GM21737 (cell line): ENCODE measurements around the gene IL3RA.

Experiments
- ATAC-seq: cut with Tn5 transposase; IDR thresholded peaks from one replicate; pipeline ENCODE4 v1.9.1; 2021; ENCODE audit warnings: mild to moderate bottlenecking, moderate library complexity; ENCODE audit not compliant: unreplicated experiment

The IL3RA gene

DNA sequence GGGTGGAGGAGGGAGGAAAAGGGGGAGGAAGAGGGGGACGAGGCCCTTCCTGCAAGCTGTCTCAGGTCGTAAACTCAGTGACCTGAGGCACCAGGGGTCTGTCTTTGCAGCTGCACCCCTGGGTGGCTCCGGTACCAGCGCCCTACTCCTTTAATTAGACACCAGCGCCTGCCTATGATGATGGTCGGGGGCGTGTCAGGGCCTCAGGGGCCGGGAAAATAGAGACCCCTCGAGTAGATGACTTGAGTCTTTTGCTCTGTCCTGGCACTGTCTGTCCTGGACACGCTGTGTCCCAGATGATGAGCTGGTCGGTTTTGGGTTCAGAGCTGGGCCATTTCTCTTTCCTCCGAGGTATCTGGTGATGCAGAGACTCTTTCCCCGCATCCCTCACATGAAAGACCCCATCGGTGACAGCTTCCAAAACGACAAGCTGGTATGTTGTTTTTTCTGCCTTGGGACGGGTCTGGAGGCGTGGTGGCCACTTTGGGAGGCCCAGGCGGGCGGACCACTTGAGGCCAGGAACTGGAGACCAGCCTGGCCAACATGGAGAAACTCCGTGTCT is 44.2 kb downstream of the IL3RA start:
- ATAC-seq, result no peak

DNA sequence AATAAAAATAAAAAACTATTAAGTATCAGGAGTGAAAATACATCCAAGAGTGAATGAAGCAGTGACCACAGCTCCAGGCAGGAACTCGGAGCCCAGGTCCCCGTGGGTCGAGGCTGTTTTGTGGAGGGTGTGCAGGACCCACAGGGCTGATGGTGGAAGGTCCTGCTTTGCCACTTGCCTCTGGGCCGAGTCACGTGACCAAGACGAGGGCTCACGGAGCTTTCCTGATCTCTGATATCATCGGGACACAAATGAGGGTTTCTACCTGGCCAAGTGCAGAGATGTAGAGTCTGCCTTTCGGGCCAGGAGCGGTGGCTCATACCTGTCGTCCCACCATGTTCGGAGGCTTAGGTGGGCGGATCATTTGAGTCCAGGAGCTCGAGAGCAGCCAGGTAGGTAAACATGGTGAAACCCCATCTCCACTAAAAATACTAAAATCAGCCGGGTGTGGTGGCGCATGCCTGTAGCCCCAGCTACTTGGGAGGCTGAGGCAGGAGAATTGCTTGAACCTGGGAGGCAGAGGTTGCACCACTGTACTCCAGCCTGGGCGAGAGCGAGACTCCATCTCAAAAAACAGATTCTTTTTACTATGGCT is 48.2 kb downstream of the IL3RA start:
- ATAC-seq, result no peak

DNA sequence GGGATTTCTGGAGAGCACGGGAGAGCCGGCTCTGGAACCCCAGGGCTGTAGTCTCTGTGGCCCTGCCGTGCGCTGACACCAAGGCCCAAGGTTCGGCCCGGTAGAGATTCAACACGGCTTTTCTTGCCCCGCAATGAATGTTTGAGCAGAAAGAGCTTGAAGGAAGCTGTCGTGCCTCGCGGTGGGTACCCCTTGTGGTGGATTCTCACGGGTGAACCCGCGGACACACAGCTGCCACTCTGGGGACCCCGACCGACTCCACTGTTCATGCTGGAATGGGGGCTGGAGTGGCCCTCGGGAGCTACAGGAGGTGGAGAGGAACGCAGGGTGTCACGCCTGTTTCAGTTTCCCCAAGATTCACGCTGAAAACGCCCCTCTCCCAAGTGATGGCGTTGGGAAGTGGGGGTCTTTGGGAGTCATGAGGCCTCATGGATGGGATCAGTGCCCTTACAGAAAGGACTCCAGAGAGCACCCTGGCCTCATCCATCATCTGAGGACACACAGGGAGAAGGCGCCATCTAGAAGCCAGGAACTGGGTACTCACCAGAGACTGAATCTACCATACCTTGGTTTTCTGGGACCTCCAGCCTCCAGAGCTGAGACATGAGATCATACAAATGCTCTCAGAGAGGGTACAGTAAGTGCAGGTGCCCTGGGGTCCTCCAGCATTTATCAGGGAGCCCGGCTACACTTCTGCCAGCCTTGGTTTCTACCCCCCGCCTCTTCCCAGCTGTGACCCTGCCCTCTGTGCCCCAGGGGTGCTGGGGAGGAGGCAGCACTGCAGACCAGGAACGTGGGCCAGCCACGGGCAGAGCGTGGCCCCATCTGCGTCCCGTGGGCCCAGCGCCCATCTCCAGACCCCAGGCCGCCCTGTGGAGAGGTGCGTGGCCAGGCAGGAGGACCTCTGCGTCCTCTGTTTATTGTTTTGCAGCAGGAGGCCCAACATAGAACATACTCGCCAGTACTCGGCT is 49.0 kb downstream of the IL3RA start:
- ATAC-seq, result no peak

DNA sequence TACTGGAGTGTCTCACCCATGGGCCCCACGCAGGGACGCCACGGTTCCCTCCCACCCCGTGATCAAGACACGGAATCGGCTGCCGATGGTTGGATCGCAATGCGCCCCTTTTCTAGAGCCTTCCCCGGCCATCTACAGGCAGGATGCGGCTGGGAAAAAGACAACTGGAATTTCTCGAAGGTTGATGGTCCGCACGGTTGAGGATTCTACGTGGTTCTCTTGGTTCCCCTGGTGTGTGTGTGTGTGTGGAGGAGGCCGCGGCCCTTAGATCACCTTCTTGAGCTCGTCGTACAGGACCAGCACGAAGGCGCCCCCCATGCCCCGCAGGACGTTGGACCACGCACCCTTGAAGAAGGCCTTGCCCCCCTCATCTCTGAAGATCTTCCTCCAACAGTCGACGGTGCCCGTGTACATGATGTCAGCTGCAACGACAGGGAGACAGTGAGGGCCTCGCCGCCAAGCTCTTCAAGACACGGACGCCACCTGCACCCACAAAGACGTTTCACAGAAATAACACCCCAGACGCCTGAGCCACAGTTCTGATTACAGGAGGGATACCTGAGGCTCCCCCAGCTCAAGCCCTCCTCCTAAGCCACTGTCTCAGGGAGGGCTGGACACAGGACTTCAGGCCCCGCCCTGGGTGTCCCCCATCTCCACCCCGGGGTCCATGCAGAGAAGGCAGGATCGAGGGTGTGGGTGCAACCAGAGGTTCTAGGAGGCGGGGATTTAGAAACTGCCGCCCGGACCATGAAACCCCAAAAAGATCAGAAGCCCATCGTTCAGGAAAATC is 49.9 kb downstream of the IL3RA start:
- no peak for ATAC-seq

DNA sequence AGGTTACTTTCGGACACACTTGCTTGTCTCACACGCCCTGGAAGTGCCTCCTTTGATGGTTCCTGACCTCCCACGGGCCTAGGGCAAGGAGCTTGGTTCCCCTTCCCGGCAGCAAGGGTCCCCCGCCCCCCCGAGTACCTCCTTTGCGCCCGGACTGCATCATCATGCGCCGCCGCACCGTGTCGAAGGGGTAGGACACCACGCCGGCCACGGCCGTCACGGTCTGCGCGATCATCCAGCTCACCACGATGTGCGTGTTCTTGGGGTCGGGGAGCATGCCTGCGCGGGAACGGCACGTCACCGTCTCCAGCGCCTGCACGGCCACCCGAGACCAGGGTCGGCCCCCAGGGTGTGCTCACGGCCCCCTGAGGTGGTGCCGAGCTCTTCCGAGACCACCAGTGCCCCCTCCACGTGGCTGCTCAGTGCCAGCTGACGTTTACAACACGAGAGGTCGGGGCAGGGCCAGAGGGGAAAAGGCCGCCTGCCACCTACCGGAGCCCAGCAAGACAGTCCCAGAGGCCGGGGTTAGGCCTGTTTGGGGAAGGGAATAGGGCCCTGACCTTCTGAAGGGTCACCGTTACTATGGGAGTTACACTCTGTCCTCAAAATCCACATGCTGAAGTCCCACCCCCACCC is 50.7 kb downstream of the IL3RA start:
- ATAC-seq, result no peak

DNA sequence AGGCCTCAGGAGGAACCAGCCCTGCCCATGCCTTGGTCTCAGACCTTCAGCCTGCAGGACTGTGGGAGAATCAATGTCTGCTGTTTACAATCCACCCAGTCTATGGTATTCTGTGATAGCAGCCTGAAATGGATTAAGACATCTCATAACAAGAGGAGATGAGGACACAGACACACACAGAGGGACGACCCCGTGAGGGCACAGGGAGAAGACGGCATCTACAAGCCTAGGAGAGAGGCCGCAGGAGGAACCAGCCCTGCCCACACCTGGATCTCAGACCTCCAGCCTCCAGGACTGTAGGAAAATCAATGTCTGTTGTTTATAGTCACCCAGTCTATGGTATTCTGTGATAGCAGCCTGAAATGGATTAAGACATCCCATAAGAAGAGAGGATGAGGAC is 52.1 kb downstream of the IL3RA start:
- no peak for ATAC-seq

DNA sequence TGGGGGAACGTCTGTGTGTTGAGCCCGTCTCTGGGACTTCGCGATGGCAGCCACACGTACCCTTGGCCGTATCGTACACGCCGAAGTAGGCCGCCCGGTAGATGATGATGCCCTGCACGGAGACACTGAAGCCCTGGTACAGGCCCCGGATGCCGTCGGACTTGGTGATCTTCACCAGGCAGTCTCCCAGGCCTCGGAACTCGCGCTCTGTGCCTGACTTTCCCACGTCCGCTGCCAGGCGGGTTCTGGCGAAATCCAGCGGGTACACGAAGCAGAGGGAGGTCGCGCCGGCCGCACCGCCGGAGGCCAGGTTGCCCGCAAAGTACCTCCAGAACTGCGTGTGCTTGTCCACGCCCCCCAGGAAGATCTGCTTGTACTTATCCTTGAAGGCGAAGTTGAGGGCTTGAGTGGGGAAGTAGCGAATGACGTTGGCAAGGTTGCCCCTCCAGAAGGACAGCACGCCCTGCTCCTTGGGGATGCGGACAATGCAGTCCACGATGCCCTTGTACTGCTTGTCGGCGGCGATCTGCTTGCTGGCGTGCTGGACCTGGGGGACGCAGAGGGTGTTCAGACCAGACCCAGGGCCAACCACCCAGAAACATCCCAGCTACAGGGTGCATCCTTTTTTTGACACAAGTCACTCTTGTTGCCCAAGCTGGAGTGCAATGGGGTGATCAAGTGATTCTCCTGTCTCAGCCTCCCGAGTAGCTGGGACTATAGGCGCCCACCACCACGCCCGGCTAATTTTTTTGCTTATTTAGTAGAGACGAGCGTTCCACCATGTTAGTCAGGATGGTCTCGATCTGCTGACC is 52.8 kb downstream of the IL3RA start:
- ATAC-seq, result no peak

DNA sequence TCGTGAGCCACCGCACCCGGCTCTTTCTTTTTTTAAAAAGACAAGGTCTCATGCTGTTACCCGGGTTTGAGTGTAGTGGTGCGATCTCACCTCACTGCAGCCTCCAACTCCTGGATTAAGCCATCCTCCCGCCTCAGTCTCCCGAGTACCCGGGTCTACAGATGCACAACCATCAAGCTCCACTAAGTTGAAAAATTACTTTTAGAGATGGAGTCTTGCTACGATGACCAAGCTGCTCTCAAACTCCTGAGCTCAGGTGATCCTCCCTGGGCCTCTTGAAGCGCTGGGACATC is 53.4 kb downstream of the IL3RA start:
- no peak for ATAC-seq

DNA sequence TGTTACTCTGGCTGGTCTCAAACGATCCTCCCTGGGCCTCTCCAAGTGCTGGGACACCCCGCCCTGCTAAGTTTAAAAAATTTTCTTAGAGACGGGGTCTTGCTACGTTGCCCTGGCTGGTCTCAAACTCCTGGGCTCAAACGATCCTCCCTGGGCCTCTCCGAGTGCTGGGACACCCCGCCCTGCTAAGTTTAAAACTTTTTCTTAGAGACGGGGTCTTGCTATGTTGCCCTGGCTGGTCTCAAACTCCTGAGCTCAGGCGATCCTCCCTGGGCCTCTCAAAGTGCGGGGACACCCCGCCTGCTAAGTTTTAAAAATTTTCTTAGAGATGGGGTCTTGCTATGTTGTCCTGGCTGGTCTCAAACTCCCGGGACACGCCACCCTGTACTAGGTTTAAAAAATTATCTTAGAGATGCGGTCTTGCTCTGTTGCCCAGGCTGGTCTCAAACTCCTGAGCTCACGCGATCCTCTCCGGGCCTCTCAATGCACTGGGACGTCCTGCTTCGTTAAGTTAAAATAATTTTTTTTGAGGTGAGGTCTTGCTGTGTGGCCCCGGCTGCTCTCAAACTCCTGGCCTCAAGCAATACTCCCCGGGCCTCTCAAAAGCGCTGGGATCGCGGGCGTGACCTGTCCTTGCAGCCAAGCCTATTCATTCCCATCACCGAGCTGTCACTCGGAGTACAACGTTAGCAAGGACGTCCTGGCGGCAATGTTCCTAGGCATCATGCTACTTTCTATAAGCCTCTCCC is 54.2 kb downstream of the IL3RA start:
- ATAC-seq, result no peak

DNA sequence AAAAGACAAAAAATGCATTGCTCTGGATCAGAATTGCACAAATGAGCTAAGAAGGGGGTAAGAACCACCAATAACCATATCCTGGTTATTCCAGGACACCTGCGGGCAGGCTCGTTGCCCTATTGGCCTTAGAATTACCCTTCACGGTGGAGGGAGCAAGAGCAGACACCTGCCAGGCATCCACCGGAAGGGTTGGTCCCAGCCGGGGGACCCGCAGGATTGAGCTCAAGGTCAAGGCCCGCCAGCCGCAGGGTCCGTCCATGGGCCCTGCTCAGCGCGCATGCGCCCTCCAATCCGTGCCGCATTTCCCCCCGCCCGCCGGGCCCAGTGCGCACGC is 54.8 kb downstream of the IL3RA start:
- ATAC-seq, result no peak

DNA sequence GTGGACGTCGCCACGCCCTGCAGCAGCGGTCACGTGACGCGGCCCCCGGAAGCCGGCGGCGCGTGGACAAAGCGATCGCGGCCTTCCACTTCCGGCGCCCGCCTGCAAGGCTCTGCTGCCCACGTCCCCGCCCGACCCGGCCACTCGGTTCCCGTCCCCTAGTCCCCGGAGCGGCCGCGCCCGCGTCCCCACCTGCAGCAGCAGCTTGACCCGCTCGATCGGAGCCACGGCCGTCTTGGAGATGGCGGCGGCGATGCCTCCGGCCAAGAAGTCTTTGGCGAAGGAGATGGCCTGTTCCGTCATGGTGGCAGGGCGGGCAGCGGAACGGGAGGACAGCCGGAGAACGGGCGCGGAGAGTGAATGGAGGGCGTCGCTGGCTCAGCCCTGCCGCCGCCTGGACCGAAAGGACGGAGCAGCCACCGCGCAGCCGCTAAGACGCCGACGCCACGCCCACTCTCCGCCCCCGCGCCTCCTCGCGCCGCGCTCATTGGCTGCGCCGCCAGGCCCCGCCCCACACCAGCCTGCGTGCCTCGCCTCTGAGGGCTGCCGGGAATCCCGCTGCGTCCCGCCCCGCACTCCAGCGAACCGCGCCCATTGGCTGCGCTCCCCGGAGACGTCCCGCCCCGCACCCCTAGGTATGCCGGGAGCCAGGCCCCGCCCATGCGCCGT is 55.3 kb downstream of the IL3RA start, which contains the start of gene SLC25A6:
Gene SLC25A6 (minus strand): TSS at position 407 of the 669 bp plus-strand sequence. CDS start 104 bp downstream, at position 303.
- peak; percentile 93 for ATAC-seq

DNA sequence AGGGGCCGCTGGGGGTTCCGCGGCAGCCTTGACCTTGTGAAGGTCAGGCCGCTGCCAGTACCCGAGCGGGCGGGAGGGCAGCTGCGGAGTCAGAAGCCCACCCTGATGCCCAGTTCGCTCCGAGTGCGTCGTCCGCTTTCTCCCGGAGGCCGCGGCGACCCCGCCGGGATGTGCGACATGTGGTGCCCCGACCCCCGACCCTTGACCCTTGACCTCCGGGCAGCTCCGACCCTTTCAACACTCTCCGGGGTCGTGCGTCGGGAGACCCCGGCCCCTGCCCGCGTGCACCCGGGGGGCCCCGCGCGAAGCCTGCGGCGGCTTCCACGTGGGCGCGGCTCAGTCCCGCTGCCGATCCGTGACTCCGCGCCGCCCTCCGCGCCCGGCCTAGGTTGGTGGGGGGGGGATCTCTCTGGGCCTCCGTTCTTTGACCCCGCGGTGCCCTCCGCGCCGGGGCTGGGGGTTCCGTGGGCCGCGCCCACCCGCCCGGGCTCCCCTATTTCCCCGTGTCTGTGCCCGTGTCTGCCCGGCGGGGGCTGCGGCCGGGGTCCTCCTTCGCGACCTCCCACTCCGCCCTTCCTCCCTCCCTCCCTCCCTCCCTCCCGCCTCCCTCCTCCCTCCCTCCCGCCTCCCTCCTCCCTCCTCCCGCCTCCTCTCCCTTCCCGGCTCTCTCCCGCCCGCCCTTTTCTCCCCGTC is 55.9 kb downstream of the IL3RA start:
- peak; percentile 19 for ATAC-seq

DNA sequence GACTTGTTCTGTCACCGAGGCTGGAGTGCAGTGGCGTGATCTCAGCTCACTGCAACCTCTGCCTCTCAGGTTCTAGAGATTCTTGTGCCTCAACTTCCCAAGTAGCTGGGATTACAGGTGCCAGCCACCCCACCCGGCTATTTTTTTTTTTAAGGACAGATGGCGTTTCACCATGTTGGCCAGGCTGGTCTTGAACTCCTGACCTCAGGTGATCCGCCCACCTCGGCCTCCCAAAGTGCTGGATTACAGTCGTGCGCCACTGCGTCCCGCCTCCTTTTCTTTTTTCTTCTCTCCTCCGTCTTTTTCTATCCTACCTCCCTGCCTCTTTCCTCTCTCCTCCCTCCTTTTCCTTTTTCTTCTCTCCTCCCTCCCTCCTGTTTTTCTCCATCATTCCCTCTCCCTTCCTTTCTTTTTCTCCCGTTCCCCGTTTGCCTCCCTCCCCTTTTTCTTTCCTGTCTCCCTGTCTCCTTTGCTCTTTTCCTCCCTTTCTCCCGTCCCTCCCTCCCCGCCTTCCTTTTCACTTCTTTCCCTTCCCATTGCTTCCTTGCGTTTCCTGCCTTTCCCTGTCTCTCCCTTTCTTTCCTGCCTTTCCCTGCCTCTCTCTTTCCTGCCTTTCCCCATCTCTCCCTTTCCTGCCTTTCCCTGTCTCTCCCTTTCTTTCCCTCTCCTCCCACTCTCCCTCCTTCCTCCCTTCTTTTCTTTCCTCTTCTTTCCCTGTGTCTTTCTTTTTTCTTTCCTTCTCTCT is 57.5 kb downstream of the IL3RA start:
- no peak for ATAC-seq

DNA sequence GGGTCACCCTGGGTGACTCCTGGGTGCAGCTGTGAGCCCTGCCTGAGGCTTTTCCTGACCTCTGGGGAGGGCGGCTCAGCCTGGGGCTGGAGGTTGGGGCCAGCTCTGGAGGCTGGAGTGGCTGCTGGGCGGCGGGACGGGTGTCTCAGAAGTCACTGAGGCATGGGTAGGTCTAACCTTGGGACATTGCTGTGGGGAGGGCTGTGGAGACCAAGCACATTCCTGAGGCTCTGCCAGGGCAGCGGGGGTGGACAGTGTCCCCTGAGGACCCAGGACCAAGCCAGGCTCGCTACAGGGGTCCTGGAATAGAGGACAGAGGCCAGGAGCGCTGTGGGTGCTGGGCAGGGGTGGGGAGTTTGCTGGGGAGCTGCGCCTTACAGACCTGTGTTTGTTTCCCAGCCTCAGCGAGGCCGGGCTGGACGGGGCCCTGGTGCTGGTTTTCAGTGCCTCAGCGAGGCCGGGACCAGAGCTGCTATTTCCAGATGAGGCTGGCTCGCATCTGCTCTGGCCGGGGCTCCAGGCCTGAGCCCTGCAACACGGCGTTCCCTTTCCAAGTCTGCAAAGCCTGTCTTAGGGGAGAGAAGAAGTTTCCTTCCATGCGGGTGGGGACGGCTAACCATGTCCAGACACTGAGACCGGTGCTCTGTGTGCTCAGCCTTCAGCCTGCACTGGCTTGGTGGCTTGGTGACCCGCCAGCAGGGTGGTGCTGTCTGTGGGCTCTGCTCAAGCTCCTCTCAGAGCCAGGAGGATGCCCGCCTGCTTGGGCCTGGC is 58.3 kb downstream of the IL3RA start:
- ATAC-seq, result no peak

DNA sequence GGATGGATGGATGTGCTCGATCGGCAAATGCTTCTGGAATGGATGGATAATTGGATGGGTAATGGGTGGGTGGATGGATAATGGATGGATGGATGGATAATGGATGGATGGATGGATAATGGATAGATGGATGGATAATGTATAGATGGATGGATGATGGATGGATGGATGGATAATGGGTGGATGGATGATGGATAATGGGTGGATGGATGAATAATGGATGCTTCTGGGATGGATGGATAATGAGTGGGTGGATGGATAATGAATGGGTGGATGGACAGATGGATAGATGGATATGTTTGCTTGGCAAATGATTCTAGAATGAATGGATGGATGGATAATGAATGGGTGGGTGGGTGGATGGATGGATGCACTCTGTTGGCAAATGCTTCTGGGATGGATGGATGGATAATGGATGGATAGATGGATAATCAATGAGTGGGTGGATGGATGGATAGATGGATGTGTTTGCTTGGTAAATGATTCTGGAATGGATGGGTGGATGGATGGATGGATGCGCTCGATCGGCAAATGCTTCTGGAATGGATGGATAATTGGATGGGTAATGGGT is 59.1 kb downstream of the IL3RA start:
- ATAC-seq, result no peak

DNA sequence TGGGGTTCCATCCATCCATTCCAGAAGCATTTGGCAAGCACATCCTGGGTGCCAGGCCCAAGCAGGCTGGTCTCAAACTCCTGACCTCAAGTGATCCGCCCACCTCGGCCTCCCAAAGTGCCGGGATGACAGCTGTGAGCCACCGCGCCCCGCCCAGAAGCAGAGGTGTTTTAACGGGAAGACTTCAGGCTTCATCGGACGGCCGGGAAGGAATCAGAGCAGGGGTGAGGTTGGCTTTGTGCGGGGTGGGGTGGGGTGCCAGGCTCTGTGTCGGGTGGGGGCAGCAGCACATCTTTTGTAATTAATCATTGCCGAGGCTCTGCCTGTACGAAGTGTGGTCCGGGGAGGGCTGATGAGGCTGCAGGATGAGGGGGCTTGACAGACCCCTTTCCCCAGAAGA is 60.4 kb downstream of the IL3RA start:
- ATAC-seq, result no peak
